H1 (cell line): ENCODE measurements around the gene CSF3R. TPM values are rescaled to one million over a fixed set of nuclear protein-coding genes. Genes with fewer than 3 reads are reported as not detected.

ENCODE experiments used
- CTCF ChIA-PET: fragments of 300-600 bp; sonication (Branson Sonifier 250); formaldehyde crosslinking; loops from one replicate; lab custom pipeline; 2021; ENCODE audit not compliant: partially characterized antibody; lab: Charles Lee
- POLR2A ChIA-PET: fragments of 300-600 bp; sonication (Branson Sonifier 250); formaldehyde crosslinking; loops from one replicate; lab custom pipeline; 2021; ENCODE audit warnings: inconsistent platforms; ENCODE audit not compliant: partially characterized antibody; lab: Charles Lee
- DNase-seq, 2 experiments: peaks; one replicate each; pipeline versions ENCODE4 v3.0.0 to v3.0.0-alpha.2; 2010 to 2022; ENCODE audit warnings: low spot score in 2 of 2, low read depth in 1 of 2, mixed read lengths in 1 of 2
- FAIRE-seq: peaks from 2 replicates; lab custom pipeline; 2011; peaks lifted over from hg19 to GRCh38; lab: Jason Lieb, UNC
- H2AFZ ChIP-seq: 2 replicates; pipeline ENCODE4 v1.8.1; 2012; ENCODE audit warnings: low read length, inconsistent platforms
- H2AK5ac ChIP-seq: 2 replicates; pipeline ENCODE4 v1.6.1; 2013; ENCODE audit warnings: low read depth, low read length
- H2BK120ac ChIP-seq: replicated peaks from 2 replicates; pipeline ENCODE3; 2013; ENCODE audit warnings: low read depth, low read length, inconsistent platforms
- H2BK12ac ChIP-seq: 2 replicates; pipeline ENCODE4 v1.6.1; 2013; ENCODE audit warnings: low read depth, low read length
- H2BK15ac ChIP-seq: 2 replicates; pipeline ENCODE4 v1.6.1; 2013; ENCODE audit warnings: low read length
- H2BK20ac ChIP-seq: 2 replicates; pipeline ENCODE4 v1.6.1; 2013; ENCODE audit warnings: low read length
- H2BK5ac ChIP-seq: 2 replicates; pipeline ENCODE4 v1.6.1; 2013; ENCODE audit warnings: low read depth, low read length
- H3K14ac ChIP-seq: 2 replicates; pipeline ENCODE4 v1.6.1; 2013; ENCODE audit warnings: inconsistent platforms; ENCODE audit not compliant: insufficient read length
- H3K18ac ChIP-seq: 2 replicates; pipeline ENCODE4 v1.6.1; 2013; ENCODE audit warnings: low read length; ENCODE audit errors: extremely low read depth
- H3K23ac ChIP-seq: 2 replicates; pipeline ENCODE4 v1.6.1; 2013; ENCODE audit warnings: inconsistent platforms; ENCODE audit not compliant: insufficient read length
- H3K23me2 ChIP-seq: 2 replicates; pipeline ENCODE4 v1.6.1; 2013; ENCODE audit warnings: low read depth, low read length
- H3K27ac ChIP-seq: 2 replicates; pipeline ENCODE4 v1.6.1; 2011; ENCODE audit warnings: low read depth, low read length, inconsistent platforms
- H3K27me3 ChIP-seq, 4 experiments: replicated peaks in 1 of 4; 1 replicate in 1 of 4; 2 replicates in 3 of 4; pipeline versions ENCODE4 v1.6.1 to v1.8.1; 2011 to 2013; ENCODE audit warnings: low read length in 3 of 4, mild to moderate bottlenecking in 3 of 4, inconsistent platforms in 2 of 4, mixed read lengths in 2 of 4, moderate library complexity in 1 of 4; ENCODE audit not compliant: control insufficient read depth in 3 of 4, insufficient read depth in 3 of 4; ENCODE audit errors: extremely low read depth in 1 of 4
- H3K36me3 ChIP-seq, 4 experiments: 2 replicates each; pipeline versions ENCODE4 v1.6.1 to v1.8.1; 2011 to 2013; ENCODE audit warnings: mild to moderate bottlenecking in 4 of 4, low read length in 3 of 4, moderate library complexity in 2 of 4, control low read depth in 1 of 4, inconsistent platforms in 1 of 4; ENCODE audit not compliant: insufficient read depth in 4 of 4, control insufficient read depth in 2 of 4
- H3K4ac ChIP-seq: replicated peaks from 2 replicates; pipeline ENCODE3; 2013; ENCODE audit warnings: low read length, low read depth, mixed read lengths, inconsistent platforms; ENCODE audit not compliant: insufficient read length
- H3K4me1 ChIP-seq, 4 experiments: replicated peaks in 1 of 4; 1 replicate in 1 of 4; 2 replicates in 3 of 4; pipeline versions ENCODE4 v1.6.1 to v1.8.1; 2011 to 2013; ENCODE audit warnings: low read length in 3 of 4, inconsistent platforms in 2 of 4, mixed read lengths in 1 of 4; ENCODE audit not compliant: insufficient read depth in 4 of 4, control insufficient read depth in 3 of 4
- H3K4me2 ChIP-seq, 2 experiments: 2 replicates each; pipeline versions ENCODE4 v1.6.1 to v1.8.1; 2011 to 2013; ENCODE audit warnings: low read depth in 2 of 2, low read length in 2 of 2, control low read depth in 1 of 2, inconsistent platforms in 1 of 2, mild to moderate bottlenecking in 1 of 2; ENCODE audit not compliant: insufficient read depth in 1 of 2
- H3K4me3 ChIP-seq, 4 experiments: fragments of 200-600, 300-600 bp in 1 of 4; sonication (generic), shearing (Covaris generic), sonication (Bioruptor Twin) in 1 of 4; 2 replicates each; pipeline versions ENCODE4 v1.5.1 to v1.8.1; 2011 to 2016; ENCODE audit warnings: low read length in 4 of 4, low read depth in 3 of 4, control low read depth in 2 of 4, inconsistent platforms in 2 of 4, mild to moderate bottlenecking in 2 of 4, mixed read lengths in 1 of 4, moderate library complexity in 1 of 4; ENCODE audit not compliant: insufficient read depth in 2 of 4; ENCODE audit errors: extremely low read depth in 1 of 4
- H3K56ac ChIP-seq: replicated peaks from 2 replicates; pipeline ENCODE3; 2013; ENCODE audit warnings: low read depth, mild to moderate bottlenecking, mixed read lengths, low read length, inconsistent platforms; ENCODE audit not compliant: insufficient read length
- H3K79me1 ChIP-seq: 2 replicates; pipeline ENCODE4 v1.6.1; 2013; ENCODE audit warnings: low read depth, low read length, control low read depth
- H3K79me2 ChIP-seq, 2 experiments: 2 replicates each; pipeline versions ENCODE4 v1.6.1 to v1.8.1; 2012 to 2013; ENCODE audit warnings: low read length in 2 of 2, mild to moderate bottlenecking in 2 of 2, inconsistent platforms in 1 of 2; ENCODE audit not compliant: insufficient read depth in 2 of 2, control insufficient read depth in 1 of 2
- H3K9ac ChIP-seq, 4 experiments: replicated peaks in 1 of 4; 1 replicate in 1 of 4; 2 replicates in 3 of 4; pipeline versions ENCODE4 v1.6.1 to v1.8.1; 2011 to 2013; ENCODE audit warnings: low read depth in 3 of 4, low read length in 3 of 4, control low read depth in 2 of 4, mild to moderate bottlenecking in 2 of 4, moderate library complexity in 2 of 4, inconsistent platforms in 1 of 4; ENCODE audit errors: extremely low read depth in 1 of 4
- H3K9me3 ChIP-seq, 2 experiments: 2 replicates each; pipeline versions ENCODE4 v1.6.1 to v1.8.1; 2012 to 2013; ENCODE audit warnings: mild to moderate bottlenecking in 2 of 2, moderate library complexity in 2 of 2, control low read depth in 1 of 2, inconsistent platforms in 1 of 2, low read depth in 1 of 2, low read length in 1 of 2, mixed read lengths in 1 of 2; ENCODE audit not compliant: insufficient read depth in 2 of 2
- H4K20me1 ChIP-seq, 2 experiments: replicated peaks in 1 of 2; 2 replicates each; pipeline versions ENCODE3 to v1.8.1; 2011 to 2013; ENCODE audit warnings: inconsistent platforms in 2 of 2, low read length in 2 of 2, mild to moderate bottlenecking in 1 of 2; ENCODE audit not compliant: insufficient read depth in 2 of 2, control insufficient read depth in 1 of 2
- H4K5ac ChIP-seq: 2 replicates; pipeline ENCODE4 v1.6.1; 2013; ENCODE audit warnings: low read length, low read depth, mixed read lengths, inconsistent platforms; ENCODE audit not compliant: insufficient read length
- H4K8ac ChIP-seq: 2 replicates; pipeline ENCODE4 v1.8.0; 2013; ENCODE audit warnings: mild to moderate bottlenecking, moderate library complexity, low read length, inconsistent platforms; ENCODE audit not compliant: insufficient read depth; ENCODE audit errors: extremely low read depth
- H4K91ac ChIP-seq: replicated peaks from 2 replicates; pipeline ENCODE3; 2013; ENCODE audit warnings: low read length, mixed read lengths, inconsistent platforms; ENCODE audit not compliant: insufficient read length
- BCL11A ChIP-seq, 2 experiments: IDR thresholded peaks; one replicate each; pipeline ENCODE4 v1.6.1; 2011; ENCODE audit warnings: low read depth in 2 of 2, low read length in 2 of 2, mild to moderate bottlenecking in 2 of 2
- CBX8 ChIP-seq: fragments of 300-800, 300-1000 bp; sonication (generic); IDR thresholded peaks from 2 replicates; pipeline ENCODE4 v1.7.1; 2016; ENCODE audit warnings: low read depth, low read length, borderline replicate concordance
- CREB1 ChIP-seq: IDR thresholded peaks from 2 replicates; pipeline ENCODE4 v1.6.1; 2012; ENCODE audit warnings: inconsistent platforms
- EGR1 ChIP-seq: IDR thresholded peaks from 2 replicates; pipeline ENCODE4 v1.6.1; 2011; ENCODE audit warnings: low read depth, low read length, borderline replicate concordance
- EP300 ChIP-seq, 2 experiments: IDR thresholded peaks; 1 replicate in 1 of 2; 2 replicates in 1 of 2; pipeline ENCODE4 v1.6.1; 2011 to 2012; ENCODE audit warnings: low read depth in 2 of 2, low read length in 2 of 2, mild to moderate bottlenecking in 2 of 2, borderline replicate concordance in 1 of 2, inconsistent platforms in 1 of 2, moderate library complexity in 1 of 2
- EZH2 ChIP-seq: fragments of 200-600 bp; sonication (generic); IDR thresholded peaks from 2 replicates; pipeline ENCODE4 v1.7.1; 2012; ENCODE audit warnings: low read depth, mild to moderate bottlenecking, moderate library complexity, low read length, inconsistent platforms; ENCODE audit not compliant: severe bottlenecking
- FOSL1 ChIP-seq: IDR thresholded peaks from 2 replicates; pipeline ENCODE4 v1.6.1; 2011; ENCODE audit warnings: mild to moderate bottlenecking, low read depth, low read length, moderate library complexity; ENCODE audit not compliant: insufficient read depth
- SIRT6 ChIP-seq: IDR thresholded peaks from one replicate; pipeline ENCODE4 v1.7.1; 2012; ENCODE audit warnings: low read length, inconsistent platforms
- SP4 ChIP-seq: IDR thresholded peaks from 2 replicates; pipeline ENCODE4 v1.6.1; 2012; ENCODE audit warnings: low read length, inconsistent platforms
- SUZ12 ChIP-seq: fragments of 200-600 bp; sonication (generic); IDR thresholded peaks from 2 replicates; pipeline ENCODE4 v1.6.1; 2012; ENCODE audit warnings: mild to moderate bottlenecking, inconsistent platforms, low read length, moderate library complexity, mixed read lengths
- WGBS, 2 experiments: shearing (Covaris generic) in 1 of 2; methylation state at CpG; one replicate each; pipeline versions ENCODE4 v1.1.6 to v1.1.7; 2013 to 2015; ENCODE audit warnings: low lambda C conversion rate in 2 of 2, mixed read lengths in 2 of 2, inconsistent platforms in 1 of 2, low coverage in 1 of 2, missing lambda C conversion rate in 1 of 2; ENCODE audit not compliant: insufficient replicate concordance in 2 of 2, insufficient coverage in 1 of 2, insufficient read length in 1 of 2; ENCODE audit errors: extremely low coverage in 1 of 2, missing lambda C conversion rate in 1 of 2; 5-methylcytosine and 5-hydroxymethylcytosine counted together
- polyA plus RNA-seq, 7 experiments: library from polyadenylated mRNA; depleted of rRNA in 3 of 7; stranded (reverse) in 5 of 7; unstranded in 2 of 7; fragments of >200 nt in 5 of 7; fragments of 200-250 nt in 2 of 7; gene quantifications; 1 replicate in 5 of 7; 2 replicates in 1 of 7; 4 replicates in 1 of 7; pipeline versions ENCODE4 v1.2.1 to v1.2.3, GENCODE V29; 2011 to 2013; ENCODE audit warnings: missing spikeins in 2 of 7, mixed read lengths in 2 of 7
- total RNA-seq: library from RNA; stranded (reverse); fragmentation: NEBNext Ultra II Directional; extraction: Animal tissue kit (Norgen Biotek cat#: 25700); gene quantifications from 2 replicates; pipeline ENCODE4 v1.2.1, GENCODE V29; 2021

Gene CSF3R
- total and polyA plus RNA-seq, 2 of the 8 experiments (the other 6 are each of a cell fraction or from before 2014, with no cell fraction given) = not detected

DNA sequence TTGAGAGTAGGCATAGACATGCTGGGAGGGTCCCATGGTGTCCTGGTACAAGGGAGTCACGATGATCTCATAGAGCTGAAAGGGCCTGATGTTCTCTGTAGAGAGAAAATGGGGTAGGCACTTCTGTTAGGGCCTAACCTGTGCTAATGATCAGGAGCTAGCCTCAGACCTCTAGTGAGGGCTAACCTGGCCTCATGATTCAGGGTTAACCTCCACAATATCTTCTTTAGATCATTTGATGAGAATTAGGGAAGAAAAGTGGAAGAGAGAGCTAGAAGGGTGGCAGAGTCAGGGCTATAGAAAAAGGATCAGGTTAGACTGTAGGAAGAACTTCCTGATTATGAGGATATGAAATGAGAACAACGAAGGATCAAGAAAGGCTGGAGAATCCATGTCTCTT lies 13.6 kb downstream of the CSF3R start:
- Histone ChIP-seq H2BK20ac (no peak overlapping the region), H2AFZ (no peak overlapping the region), H3K9ac (no peak overlapping the region), H3K36me3 (no peaks in the 10 kb centered on the region)
- no peak for TF ChIP-seq CBX8
- no peak for TF ChIP-seq SP4
- TF ChIP-seq FOSL1 = no peak
- TF ChIP-seq BCL11A (IDR thresholded peaks at IDR 0.05; ENCODE audit: low read depth in 2 of 2, low read length in 2 of 2) = no peak
- TF ChIP-seq SUZ12 = no peak
- no peak for TF ChIP-seq EP300 (IDR thresholded peaks at IDR 0.05; ENCODE audit: borderline replicate concordance in 1 of 2, low read depth in 2 of 2, low read length in 2 of 2)
- no peak for TF ChIP-seq EGR1
- TF ChIP-seq EZH2 = no peak
- TF ChIP-seq SIRT6 = no peak
- no peak for TF ChIP-seq CREB1
- TF ChIP-seq, all 59 proteins: peak for 0
- no peaks in the 10 kb centered on the region for H3K9me3 ChIP-seq
- H3K56ac ChIP-seq = no peak overlapping the region
- no peak overlapping the region for H4K8ac ChIP-seq
- H2BK120ac ChIP-seq = no peak overlapping the region
- 34% methylated on average over 2 of the region's 2 CpGs; no CpG with 5 or more reads in 1 of the 2 experiments for WGBS, 2 experiments
- no peaks in the 10 kb centered on the region for H3K79me2 ChIP-seq
- no peak overlapping the region for H2BK5ac ChIP-seq
- H4K5ac ChIP-seq = no peak overlapping the region
- no peak overlapping the region for H2BK15ac ChIP-seq
- no peak overlapping the region for H3K18ac ChIP-seq
- H2BK12ac ChIP-seq = no peak overlapping the region
- H3K79me1 ChIP-seq = no peaks in the 10 kb centered on the region
- CTCF ChIA-PET = interaction anchor here (0.6 to 2.1 kb wide), 2 partner anchors 47 to 1095 kb away, joined by 5 to 8 read pairs; no protein-coding TSS in a partner anchor
- DNase-seq = no peak
- H3K4me1 ChIP-seq = peaks cover 0 to 3% (median 0%) of the 10 kb centered on the region in 4 experiments; a peak in 2 of 7 replicates
- no peak overlapping the region for H3K27ac ChIP-seq
- no peak overlapping the region for H2AK5ac ChIP-seq
- no peak overlapping the region for H4K91ac ChIP-seq
- POLR2A ChIA-PET = interaction anchor here (1.0 to 1.2 kb wide), 2 partner anchors 9 to 19 kb away, joined by 3 to 5 read pairs; partner anchors contain the start of gene OSCP1
- H3K14ac ChIP-seq = no peak overlapping the region
- H3K4ac ChIP-seq = no peak overlapping the region
- no peak overlapping the region for H3K4me3 ChIP-seq
- H3K27me3 ChIP-seq = peaks cover 2 to 30% (median 21%) of the 10 kb centered on the region in 4 experiments
- FAIRE-seq = no peak
- H3K23ac ChIP-seq = no peak overlapping the region
- H3K23me2 ChIP-seq = no peaks in the 10 kb centered on the region; the same call in 1 of the 2 replicates
- H4K20me1 ChIP-seq = no peaks in the 10 kb centered on the region
- H3K4me2 ChIP-seq = no peak overlapping the region
